ENCODE data around the gene PGBD5. TPM values are rescaled to one million over a fixed set of nuclear protein-coding genes. Genes with fewer than 3 reads are reported as not detected.

The PGBD5 gene
- total RNA-seq, 2 experiments from 2014 or later: not detected

DNA sequence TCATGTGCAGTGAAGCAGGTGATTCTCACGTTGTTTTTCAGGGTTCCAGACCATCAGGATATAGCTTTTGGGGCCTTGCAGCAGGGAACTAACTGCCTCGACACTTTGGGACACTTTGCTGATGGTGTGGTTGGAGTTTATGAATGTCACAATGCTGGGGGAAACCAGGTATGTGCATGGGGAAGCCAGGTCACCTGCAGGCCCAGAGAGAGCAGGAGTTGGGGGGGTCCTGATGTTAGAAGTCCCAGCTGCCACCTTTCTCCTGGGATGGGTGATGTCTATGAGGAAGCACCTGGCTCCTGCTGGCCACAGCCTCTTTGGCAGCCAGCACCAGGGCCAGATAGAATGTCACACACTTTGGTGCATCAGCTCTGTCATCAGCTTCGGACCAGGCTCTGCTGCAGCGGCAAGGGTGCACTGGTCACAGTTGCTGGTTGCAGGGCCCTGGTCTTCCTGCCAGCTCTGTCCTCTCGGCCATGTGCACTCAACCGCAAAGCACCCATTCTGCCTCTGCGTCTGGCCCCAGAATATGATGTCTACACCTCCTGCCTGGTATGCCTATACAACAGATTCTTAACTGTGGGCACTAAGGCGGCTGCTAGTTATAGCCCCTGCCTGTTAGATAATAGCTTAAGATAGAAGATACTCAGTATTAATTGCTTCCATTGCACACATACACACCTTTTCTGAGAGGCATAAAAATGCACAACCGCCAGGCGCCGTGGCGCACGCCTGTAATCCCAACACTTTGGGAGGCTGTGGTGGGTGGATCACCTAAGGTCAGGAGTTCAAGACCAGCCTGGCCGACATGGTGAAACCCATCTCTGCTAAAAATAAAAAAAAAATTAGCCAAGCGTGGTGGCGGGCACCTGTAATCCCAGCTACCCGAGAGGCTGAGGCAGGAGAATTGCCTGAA, 160.7 kb downstream of the PGBD5 start:
- TF ChIP-seq EZH2phosphoT487 (IDR thresholded peaks at IDR 0.05; ENCODE audit: borderline replicate concordance, low read depth, low read length): no peak
- no peak overlapping the region for H3K4me3 ChIP-seq (ENCODE audit: low read depth, low read length, poor library complexity, severe bottlenecking)
- H3K9me3 ChIP-seq (ENCODE audit: low read length): no peaks in the 10 kb centered on the region
- H3K27ac ChIP-seq (ENCODE audit: low read depth, low read length, poor library complexity, severe bottlenecking): no peak overlapping the region
- POLR2A ChIA-PET: interaction anchor here (0.6 kb wide), 1 partner anchor 902 kb away, joined by 4 read pairs; no protein-coding TSS in a partner anchor
- no peak overlapping the region for H3K4me2 ChIP-seq (ENCODE audit: low read length)
- no peak overlapping the region for H2AFZ ChIP-seq (ENCODE audit: low read length)
- no TSS peak for BruUV-seq (replicated peaks)
- H3K4me1 ChIP-seq (ENCODE audit: insufficient read depth, low read length, poor library complexity, severe bottlenecking): peaks cover 18% of the 10 kb centered on the region
- DNase-seq (ENCODE audit: low spot score): no peak
- H3K9me2 ChIP-seq (ENCODE audit: insufficient read depth, low read length): no peaks in the 10 kb centered on the region
- CTCF ChIA-PET (ENCODE audit: unreplicated experiment): no interaction called here
- H3K79me2 ChIP-seq (ENCODE audit: insufficient read depth, low read depth, low read length): no peaks in the 10 kb centered on the region
- H3K36me3 ChIP-seq (ENCODE audit: insufficient read depth, low read length): peaks cover 33% of the 10 kb centered on the region
- no peaks in the 10 kb centered on the region for H4K20me1 ChIP-seq (ENCODE audit: insufficient read depth, low read length)
- intact Hi-C loops (cut with micrococcal nuclease; ENCODE audit: unreplicated experiment): no loop called here

Other genes with a start within 250 kb of the PGBD5 start
- 30.5 and 47.9 TPM in 2 replicates for gene COG2, start 216.1 kb upstream of the PGBD5 start, total RNA-seq (2014; rRNA removed; shearing (Covaris generic))
- gene COG2, start 216.1 kb upstream of the PGBD5 start, total RNA-seq (2022): 33.8 and 35.3 TPM in 2 replicates

Measured in OCI-LY7 (cell line).